Measurements from ENCODE around the gene EPHB6. TPM values are rescaled to one million over a fixed set of nuclear protein-coding genes. Genes with fewer than 3 reads are reported as not detected.

Gene EPHB6
- total RNA-seq, 5 donors from 2014 or later (not counting 1 experiment from before 2014, with no cell fraction given) = 37.2 to 76.2 (median 62.3) TPM

GRCh38 chr7:142812437-142813215 is 42.2 kb upstream of the EPHB6 start:
- POLR2A ChIA-PET = interaction anchor here (0.5 to 11.5 kb wide), 7 partner anchors 14 to 316 kb away, joined by 3 to 577 read pairs (median 112); no protein-coding TSS in a partner anchor
- ATAC-seq (replicated peaks in 1 of 4) = no peak
- no peaks in the 10 kb centered on the region for H3K27me3 ChIP-seq (replicated peaks in 1 of 2; ENCODE audit: control insufficient read depth in 2 of 2, extremely low read depth in 1 of 2, insufficient read depth in 2 of 2, low read length in 1 of 2)
- peaks cover 4% of the 10 kb centered on the region for H3K36me3 Mint-ChIP-seq
- H3K4me3 Mint-ChIP-seq = peak overlapping the region; percentile 68 to 93 (median 77)
- peak overlapping the region; percentile 97 for H3K27ac ChIP-seq (ENCODE audit: low read length)
- H3K27me3 Mint-ChIP-seq = peaks cover 0 to 1% of the 10 kb centered on the region in 2 donors
- H3K9me3 ChIP-seq = no peaks in the 10 kb centered on the region
- H3K4me1 ChIP-seq (ENCODE audit: control insufficient read depth in 1 of 2, extremely low read depth in 1 of 2, insufficient read depth in 2 of 2, low read length in 2 of 2) = peaks cover 58 to 63% of the 10 kb centered on the region in 2 experiments
- H3K27ac Mint-ChIP-seq = peak overlapping the region; percentile 100
- peak overlapping the region; percentile 25 to 58 for H3K4me3 ChIP-seq (ENCODE audit: control insufficient read depth in 1 of 2, extremely low read depth in 1 of 2, low read length in 1 of 2)
- H3K36me3 ChIP-seq (ENCODE audit: control insufficient read depth in 2 of 2, extremely low read depth in 1 of 2, insufficient read depth in 1 of 2, low read length in 1 of 2) = no peaks in the 10 kb centered on the region
- CTCF ChIA-PET = interaction anchor here (0.5 to 10.8 kb wide), 16 partner anchors 13 to 560 kb away, joined by 3 to 382 read pairs (median 4); no protein-coding TSS in a partner anchor
- 58% methylated on average over 5 of the region's 7 CpGs for whole genome bisulfite sequencing (ENCODE audit: insufficient coverage)
- H3K4me1 Mint-ChIP-seq = peaks cover 68 to 82% (median 78%) of the 10 kb centered on the region in 3 donors
- no peaks in the 10 kb centered on the region for H3K9me3 Mint-ChIP-seq
- peak in 2 of 35 experiments; percentile 26 to 28 for DNase-seq

GRCh38 chr7:142813226-142813625 is 41.6 kb upstream of the EPHB6 start:
- Histone ChIP-seq H3K27ac (ENCODE audit: low read length) (peak overlapping the region; percentile 97), H3K27me3 (replicated peaks in 1 of 2; ENCODE audit: control insufficient read depth in 2 of 2, extremely low read depth in 1 of 2, insufficient read depth in 2 of 2, low read length in 1 of 2) (no peaks in the 10 kb centered on the region), H3K9me3 (no peaks in the 10 kb centered on the region), H3K36me3 (ENCODE audit: control insufficient read depth in 2 of 2, extremely low read depth in 1 of 2, insufficient read depth in 1 of 2, low read length in 1 of 2) (no peaks in the 10 kb centered on the region), H3K4me1 (ENCODE audit: control insufficient read depth in 1 of 2, extremely low read depth in 1 of 2, insufficient read depth in 2 of 2, low read length in 2 of 2) (peaks cover 53 to 57% of the 10 kb centered on the region in 2 experiments), H3K4me3 (ENCODE audit: control insufficient read depth in 1 of 2, extremely low read depth in 1 of 2, low read length in 1 of 2) (peak overlapping the region; percentile 25 to 58)
- DNase-seq (peak in 2 of 35 experiments; percentile 29 to 39), ATAC-seq (replicated peaks in 1 of 4) (no peak)
- Mint-ChIP-seq H3K36me3 (peaks cover 4% of the 10 kb centered on the region), H3K27me3 (peaks cover 0 to 3% of the 10 kb centered on the region in 2 donors), H3K9me3 (no peaks in the 10 kb centered on the region), H3K27ac (peak overlapping the region; percentile 100), H3K4me1 (peaks cover 62 to 76% (median 75%) of the 10 kb centered on the region in 3 donors), H3K4me3 (peak overlapping the region; percentile 68 to 93 (median 77))
- ChIA-PET POLR2A (interaction anchor here (0.6 to 11.5 kb wide), 4 partner anchors 14 to 317 kb away, joined by 3 to 577 read pairs (median 96); no protein-coding TSS in a partner anchor), CTCF (interaction anchor here (0.7 to 10.8 kb wide), 13 partner anchors 13 to 509 kb away, joined by 3 to 382 read pairs (median 3); no protein-coding TSS in a partner anchor)
- no CpG with 5 or more reads among the region's 2 CpGs for WGBS (ENCODE audit: insufficient coverage)

GRCh38 chr7:142813699-142814098 is 41.2 kb upstream of the EPHB6 start:
- Mint-ChIP-seq H3K4me3 (peak overlapping the region; percentile 68 to 93 (median 77)), H3K27me3 (peaks cover 0 to 3% of the 10 kb centered on the region in 2 donors)

GRCh38 chr7:142814451-142814850 is 40.4 kb upstream of the EPHB6 start:
- peaks cover 4% of the 10 kb centered on the region for H3K36me3 Mint-ChIP-seq
- Histone ChIP-seq H3K27ac (ENCODE audit: low read length) (no peak overlapping the region), H3K4me3 (ENCODE audit: control insufficient read depth in 1 of 2, extremely low read depth in 1 of 2, low read length in 1 of 2) (peak overlapping the region in 1 of 2 donors; percentile 10), H3K36me3 (ENCODE audit: control insufficient read depth in 2 of 2, extremely low read depth in 1 of 2, insufficient read depth in 1 of 2, low read length in 1 of 2) (no peaks in the 10 kb centered on the region), H3K27me3 (replicated peaks in 1 of 2; ENCODE audit: control insufficient read depth in 2 of 2, extremely low read depth in 1 of 2, insufficient read depth in 2 of 2, low read length in 1 of 2) (no peaks in the 10 kb centered on the region), H3K4me1 (ENCODE audit: control insufficient read depth in 1 of 2, extremely low read depth in 1 of 2, insufficient read depth in 2 of 2, low read length in 2 of 2) (peaks cover 45 to 48% of the 10 kb centered on the region in 2 experiments), H3K9me3 (no peaks in the 10 kb centered on the region)
- H3K27ac Mint-ChIP-seq = peak overlapping the region; percentile 70 to 79
- CTCF ChIA-PET = interaction anchor here (0.6 to 10.8 kb wide), 10 partner anchors 11 to 491 kb away, joined by 3 to 382 read pairs (median 3); partner anchors contain the start of gene EPHB6 (in 1 of the 2)
- peak overlapping the region; percentile 42 to 93 (median 49) for H3K4me3 Mint-ChIP-seq
- WGBS (ENCODE audit: insufficient coverage) = no CpG with 5 or more reads among the region's 2 CpGs
- POLR2A ChIA-PET = interaction anchor here in 1 of 2 donors (11.5 kb wide), 1 partner anchor 26 kb away, joined by 577 read pairs; no protein-coding TSS in a partner anchor
- H3K9me3 Mint-ChIP-seq = no peaks in the 10 kb centered on the region
- H3K27me3 Mint-ChIP-seq = peaks cover 0 to 5% of the 10 kb centered on the region in 2 donors
- DNase-seq (no peak), ATAC-seq (replicated peaks in 1 of 4) (no peak)
- peaks cover 54 to 75% (median 71%) of the 10 kb centered on the region in 3 donors for H3K4me1 Mint-ChIP-seq

More at GRCh38 chr7:142813699-142814098, 41.2 kb upstream of the EPHB6 start:
- no peaks in the 10 kb centered on the region for H3K9me3 Mint-ChIP-seq
- peaks cover 51 to 52% of the 10 kb centered on the region in 2 experiments for H3K4me1 ChIP-seq (ENCODE audit: control insufficient read depth in 1 of 2, extremely low read depth in 1 of 2, insufficient read depth in 2 of 2, low read length in 2 of 2)
- WGBS (ENCODE audit: insufficient coverage) = 67% methylated on average over 1 of the region's 1 CpG
- peak overlapping the region; percentile 97 for H3K27ac ChIP-seq (ENCODE audit: low read length)
- ChIA-PET POLR2A (interaction anchor here (1.1 to 11.5 kb wide), 3 partner anchors 15 to 25 kb away, joined by 6 to 577 read pairs (median 187); no protein-coding TSS in a partner anchor), CTCF (interaction anchor here (0.7 to 10.8 kb wide), 12 partner anchors 12 to 509 kb away, joined by 3 to 382 read pairs (median 3); no protein-coding TSS in a partner anchor)
- no peaks in the 10 kb centered on the region for H3K27me3 ChIP-seq (replicated peaks in 1 of 2; ENCODE audit: control insufficient read depth in 2 of 2, extremely low read depth in 1 of 2, insufficient read depth in 2 of 2, low read length in 1 of 2)
- no peaks in the 10 kb centered on the region for H3K36me3 ChIP-seq (ENCODE audit: control insufficient read depth in 2 of 2, extremely low read depth in 1 of 2, insufficient read depth in 1 of 2, low read length in 1 of 2)
- H3K4me1 Mint-ChIP-seq = peaks cover 58 to 75% (median 72%) of the 10 kb centered on the region in 3 donors
- peak overlapping the region; percentile 100 for H3K27ac Mint-ChIP-seq
- H3K4me3 ChIP-seq (ENCODE audit: control insufficient read depth in 1 of 2, extremely low read depth in 1 of 2, low read length in 1 of 2) = no peak overlapping the region
- H3K9me3 ChIP-seq = no peaks in the 10 kb centered on the region
- DNase-seq (no peak), ATAC-seq (replicated peaks in 1 of 4) (no peak)
- H3K36me3 Mint-ChIP-seq = peaks cover 4% of the 10 kb centered on the region

GRCh38 chr7:142815134-142815533 is 39.7 kb upstream of the EPHB6 start:
- Histone ChIP-seq H3K36me3 (ENCODE audit: control insufficient read depth in 2 of 2, extremely low read depth in 1 of 2, insufficient read depth in 1 of 2, low read length in 1 of 2) (no peaks in the 10 kb centered on the region), H3K27me3 (replicated peaks in 1 of 2; ENCODE audit: control insufficient read depth in 2 of 2, extremely low read depth in 1 of 2, insufficient read depth in 2 of 2, low read length in 1 of 2) (no peaks in the 10 kb centered on the region), H3K4me3 (ENCODE audit: control insufficient read depth in 1 of 2, extremely low read depth in 1 of 2, low read length in 1 of 2) (no peak overlapping the region), H3K9me3 (no peaks in the 10 kb centered on the region), H3K4me1 (ENCODE audit: control insufficient read depth in 1 of 2, extremely low read depth in 1 of 2, insufficient read depth in 2 of 2, low read length in 2 of 2) (peaks cover 39 to 42% of the 10 kb centered on the region in 2 experiments), H3K27ac (ENCODE audit: low read length) (no peak overlapping the region)
- Mint-ChIP-seq H3K9me3 (no peaks in the 10 kb centered on the region), H3K27me3 (peaks cover 0 to 10% of the 10 kb centered on the region in 2 donors), H3K27ac (peak overlapping the region; percentile 65 to 70), H3K36me3 (peaks cover 4% of the 10 kb centered on the region), H3K4me3 (peak overlapping the region; percentile 30 to 55 (median 52)), H3K4me1 (peaks cover 48 to 68% (median 64%) of the 10 kb centered on the region in 3 donors)
- ChIA-PET POLR2A (interaction anchor here in 1 of 2 donors (11.5 kb wide), 1 partner anchor 27 kb away, joined by 577 read pairs; no protein-coding TSS in a partner anchor), CTCF (interaction anchor here (0.5 to 10.8 kb wide), 9 partner anchors 16 to 178 kb away, joined by 3 to 382 read pairs (median 3); partner anchors contain the start of gene EPHB6 (in 1 of the 2))
- DNase-seq (peak in 1 of 35 experiments; percentile 27), ATAC-seq (replicated peaks in 1 of 4) (peak in 1 of 4 experiments; percentile 17)
- 100% methylated on average over 1 of the region's 3 CpGs for WGBS (ENCODE audit: insufficient coverage)
